Gastroesophageal sphincter (tissue), 4 donors: Measurements from ENCODE around the gene ZNRF3. TPM values are rescaled to one million over a fixed set of nuclear protein-coding genes. Genes with fewer than 3 reads are reported as not detected.
A peak's percentile ranks its signal among the peaks of the same experiment; 100 is the strongest.
"Not testable (repeated sequence)": the region's sequence is repeated elsewhere in the genome, so short reads cannot be mapped to it uniquely, and the experiment has no call there.

ENCODE experiments used
- ATAC-seq: fragments of 150-250 bp; one replicate; pipeline ENCODE4 v1.9.1; 2016; ENCODE audit warnings: mild to moderate bottlenecking, moderate library complexity
- H3K27ac ChIP-seq, 4 donors: fragments of 200-600 bp; sonication (generic) in 3 of 4; 1 replicate in 3 of 4; 2 replicates in 1 of 4; pipeline ENCODE4 v1.5.1; 2016 to 2019
- H3K27me3 ChIP-seq: fragments of 200-600 bp; sonication (generic); one replicate; pipeline ENCODE4 v1.5.1; 2019
- H3K36me3 ChIP-seq, 2 donors: fragments of 200-600 bp; sonication (generic); one replicate each; pipeline ENCODE4 v1.5.1; 2019; ENCODE audit warnings: control low read depth in 1 of 2
- H3K4me1 ChIP-seq, 3 donors: fragments of 200-600 bp; sonication (generic); 1 replicate in 2 of 3; 2 replicates in 1 of 3; pipeline ENCODE4 v1.5.1; 2016 to 2019; ENCODE audit warnings: control low read depth in 2 of 3
- H3K4me3 ChIP-seq, 2 donors: fragments of 200-600 bp; sonication (generic); one replicate each; pipeline ENCODE4 v1.5.1; 2019; ENCODE audit warnings: mild to moderate bottlenecking in 1 of 2, moderate library complexity in 1 of 2
- H3K9me3 ChIP-seq, 3 donors: fragments of 200-600 bp; sonication (generic); one replicate each; pipeline ENCODE4 v1.5.1; 2017 to 2019; ENCODE audit warnings: control low read depth in 2 of 3
- EP300 ChIP-seq: sonication (generic); formaldehyde crosslinking; IDR thresholded peaks from one replicate; pipeline ENCODE4 v1.6.1; 2017; ENCODE audit warnings: antibody characterized with exemption, mild to moderate bottlenecking
- POLR2A ChIP-seq, 2 donors: fragments of 450-650 bp; IDR thresholded peaks; one replicate each; pipeline ENCODE4 v1.6.1; 2017; ENCODE audit warnings: antibody characterized with exemption in 2 of 2, mild to moderate bottlenecking in 2 of 2, moderate library complexity in 1 of 2
- POLR2AphosphoS5 ChIP-seq: sonication (generic); formaldehyde crosslinking; IDR thresholded peaks from one replicate; pipeline ENCODE4 v1.6.1; 2017; ENCODE audit warnings: antibody characterized with exemption
- WGBS, 2 donors: methylation state at CpG; one replicate each; pipeline ENCODE4 v1.1.5; 2018; ENCODE audit warnings: low coverage in 1 of 2; 5-methylcytosine and 5-hydroxymethylcytosine counted together
- total RNA-seq, 4 donors: library from RNA; depleted of rRNA; stranded (reverse); fragments of >200 nt; gene quantifications; one replicate each; pipeline ENCODE4 v1.1.0, GENCODE V29; 2016
- TF ChIP-seq, protein P1 (sequence below), 4 experiments: fragments of 200-600 bp in 2 of 4; fragments of 450-650 bp in 2 of 4; sonication (generic) in 1 of 4; IDR thresholded peaks; one replicate each; pipeline ENCODE4 v1.5.1; 2017 to 2019; ENCODE audit warnings: antibody characterized with exemption in 4 of 4, mild to moderate bottlenecking in 2 of 4, moderate library complexity in 2 of 4

Gene ZNRF3
- total RNA-seq, 4 donors from 2014 or later, result 14.8 to 27.7 (median 19.8) TPM

- no peaks in the 10 kb centered on the region for H3K27me3 ChIP-seq
- H3K4me3 ChIP-seq, result no peak overlapping the region
- 82% methylated on average over 9 of the region's 9 CpGs; no CpG with 5 or more reads in 1 of the 2 donors for WGBS, 2 donors
- TF ChIP-seq EP300, result no peak
- TF ChIP-seq POLR2AphosphoS5, result no peak
- TF ChIP-seq, protein P1, sequence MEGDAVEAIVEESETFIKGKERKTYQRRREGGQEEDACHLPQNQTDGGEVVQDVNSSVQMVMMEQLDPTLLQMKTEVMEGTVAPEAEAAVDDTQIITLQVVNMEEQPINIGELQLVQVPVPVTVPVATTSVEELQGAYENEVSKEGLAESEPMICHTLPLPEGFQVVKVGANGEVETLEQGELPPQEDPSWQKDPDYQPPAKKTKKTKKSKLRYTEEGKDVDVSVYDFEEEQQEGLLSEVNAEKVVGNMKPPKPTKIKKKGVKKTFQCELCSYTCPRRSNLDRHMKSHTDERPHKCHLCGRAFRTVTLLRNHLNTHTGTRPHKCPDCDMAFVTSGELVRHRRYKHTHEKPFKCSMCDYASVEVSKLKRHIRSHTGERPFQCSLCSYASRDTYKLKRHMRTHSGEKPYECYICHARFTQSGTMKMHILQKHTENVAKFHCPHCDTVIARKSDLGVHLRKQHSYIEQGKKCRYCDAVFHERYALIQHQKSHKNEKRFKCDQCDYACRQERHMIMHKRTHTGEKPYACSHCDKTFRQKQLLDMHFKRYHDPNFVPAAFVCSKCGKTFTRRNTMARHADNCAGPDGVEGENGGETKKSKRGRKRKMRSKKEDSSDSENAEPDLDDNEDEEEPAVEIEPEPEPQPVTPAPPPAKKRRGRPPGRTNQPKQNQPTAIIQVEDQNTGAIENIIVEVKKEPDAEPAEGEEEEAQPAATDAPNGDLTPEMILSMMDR (IDR thresholded peaks at IDR 0.05), result no peak
- no peak for TF ChIP-seq POLR2A (IDR thresholded peaks at IDR 0.05)
- peaks cover 0 to 12% of the 10 kb centered on the region in 2 donors for H3K36me3 ChIP-seq
- no peak for ATAC-seq
- no peak overlapping the region for H3K27ac ChIP-seq
- no peaks in the 10 kb centered on the region for H3K9me3 ChIP-seq
- peaks cover 0 to 27% (median 0%) of the 10 kb centered on the region in 3 donors for H3K4me1 ChIP-seq
Measured at GRCh38 chr22:29039148-29039547, 155.8 kb downstream of the ZNRF3 start.

DNA sequence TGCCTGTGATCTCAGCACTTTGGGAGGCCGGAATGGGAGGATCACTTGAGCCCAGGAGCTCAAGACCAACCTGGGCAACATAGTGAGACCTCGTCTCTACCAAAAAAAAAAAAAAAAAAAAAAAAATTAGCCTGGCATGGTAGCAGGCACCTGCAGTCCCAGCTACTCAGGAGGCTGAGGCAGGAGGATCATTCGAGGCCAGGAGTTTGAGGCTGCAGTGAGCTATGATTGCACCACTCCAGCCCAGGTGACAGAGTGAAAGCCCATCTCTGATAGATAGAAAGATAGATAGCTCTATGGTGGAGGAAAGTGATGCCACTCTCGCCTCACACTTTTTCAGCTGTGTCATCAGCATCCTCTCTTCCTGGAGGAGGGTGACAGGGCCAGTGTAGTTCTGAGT lies 156.3 kb downstream of the ZNRF3 start:
- Histone ChIP-seq H3K4me1 (peaks cover 0 to 30% (median 0%) of the 10 kb centered on the region in 3 donors), H3K36me3 (peaks cover 0 to 17% of the 10 kb centered on the region in 2 donors)
- not testable (repeated sequence) for H3K27ac ChIP-seq, H3K4me3 ChIP-seq, ATAC-seq, H3K9me3 ChIP-seq, H3K27me3 ChIP-seq
- 76 to 100% methylated on average over 1 to 4 of the region's 4 CpGs for WGBS, 2 donors

GRCh38 chr22:29040385-29041275 lies 157.3 kb downstream of the ZNRF3 start:
- H3K4me1 ChIP-seq, result peaks cover 0 to 34% (median 0%) of the 10 kb centered on the region in 3 donors
- peak; percentile 78 for ATAC-seq
- no peak for TF ChIP-seq POLR2A (IDR thresholded peaks at IDR 0.05)
- TF ChIP-seq, protein P1 (IDR thresholded peaks at IDR 0.05), result peak; percentile 95 to 99 (median 96)
- H3K36me3 ChIP-seq, result peaks cover 0 to 26% of the 10 kb centered on the region in 2 donors
- H3K27me3 ChIP-seq, result no peaks in the 10 kb centered on the region
- 15 to 26% methylated on average over 6 to 8 of the region's 9 CpGs for WGBS, 2 donors
- no peak overlapping the region for H3K4me3 ChIP-seq
- no peak overlapping the region for H3K27ac ChIP-seq
- no peaks in the 10 kb centered on the region for H3K9me3 ChIP-seq

- TF ChIP-seq POLR2AphosphoS5 (no peak), EP300 (no peak), POLR2A (IDR thresholded peaks at IDR 0.05) (no peak)
- TF ChIP-seq, protein P1 (IDR thresholded peaks at IDR 0.05), result no peak
- ATAC-seq, result no peak
- WGBS, 2 donors, result 18 to 51% methylated on average over 2 of the region's 2 CpGs
- H3K27ac ChIP-seq, result no peak overlapping the region
- H3K36me3 ChIP-seq, result peaks cover 0 to 34% of the 10 kb centered on the region in 2 donors
- H3K9me3 ChIP-seq, result no peaks in the 10 kb centered on the region
- no peak overlapping the region for H3K4me3 ChIP-seq
- peaks cover 0 to 34% (median 0%) of the 10 kb centered on the region in 3 donors for H3K4me1 ChIP-seq
- H3K27me3 ChIP-seq, result no peaks in the 10 kb centered on the region
Measured at GRCh38 chr22:29041408-29041807, 158.0 kb downstream of the ZNRF3 start.

DNA sequence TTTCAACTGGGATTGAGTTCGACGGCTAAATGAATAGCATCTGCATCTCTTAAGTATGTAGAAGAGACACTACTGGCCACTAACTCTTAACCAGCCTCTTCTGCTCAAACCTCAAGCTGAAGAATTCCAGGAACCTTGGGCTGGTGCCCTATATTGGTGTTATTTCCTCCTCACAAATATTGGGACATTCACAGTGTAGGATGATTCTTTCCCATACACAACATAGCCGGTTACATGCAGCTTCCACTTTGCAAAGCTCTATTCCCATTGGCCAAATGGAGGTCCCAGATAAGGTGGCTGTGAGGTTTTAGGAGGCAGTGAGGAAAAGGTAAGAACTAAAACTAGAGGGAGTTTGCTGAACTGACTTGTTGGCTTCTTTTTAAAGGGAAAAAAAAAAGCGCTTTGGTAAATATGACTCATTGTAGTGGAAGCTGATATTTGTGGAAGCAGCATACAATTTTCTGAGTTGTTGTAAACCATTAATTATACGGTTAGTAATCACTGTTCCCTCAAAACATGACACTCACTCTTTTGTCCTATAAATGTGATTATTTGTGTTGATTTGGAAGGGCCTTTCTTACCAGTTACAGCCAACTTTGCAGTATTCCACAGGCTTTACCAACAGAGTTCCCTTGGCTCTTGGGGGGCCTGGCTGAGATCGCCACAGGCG lies 160.7 kb downstream of the ZNRF3 start:
- 53 to 82% methylated on average over 5 to 6 of the region's 7 CpGs for WGBS, 2 donors
- Histone ChIP-seq H3K27ac (peak overlapping the region in 3 of 4 donors; percentile 32 to 62 (median 45)), H3K36me3 (peaks cover 0 to 61% of the 10 kb centered on the region in 2 donors), H3K9me3 (no peaks in the 10 kb centered on the region), H3K4me3 (no peak overlapping the region), H3K4me1 (peaks cover 0 to 28% (median 0%) of the 10 kb centered on the region in 3 donors), H3K27me3 (no peaks in the 10 kb centered on the region)
- TF ChIP-seq POLR2AphosphoS5, result no peak
- TF ChIP-seq POLR2A (IDR thresholded peaks at IDR 0.05), result no peak
- TF ChIP-seq, protein P1 (IDR thresholded peaks at IDR 0.05), result no peak
- no peak for TF ChIP-seq EP300
- ATAC-seq, result no peak
